Activated naive CD8-positive, alpha-beta T cell treated with anti-CD3 and anti-CD28 coated beads for 36 hours (primary cell): ENCODE measurements around the gene FBXL13. TPM values are rescaled to one million over a fixed set of nuclear protein-coding genes. Genes with fewer than 3 reads are reported as not detected.
"Not testable (repeated sequence)": the region's sequence is repeated elsewhere in the genome, so short reads cannot be mapped to it uniquely, and the experiment has no call there.

Source experiments
- DNase-seq: peaks from one replicate; pipeline ENCODE4 v3.0.0; 2021
- H3K27ac Mint-ChIP-seq: one replicate; pipeline ENCODE4 v1.8.0; 2022; ENCODE audit warnings: mild to moderate bottlenecking, moderate library complexity, mixed read lengths
- H3K27me3 Mint-ChIP-seq: one replicate; pipeline ENCODE4 v1.8.0; 2022; ENCODE audit warnings: mild to moderate bottlenecking, mixed read lengths
- H3K36me3 Mint-ChIP-seq: one replicate; pipeline ENCODE4 v1.8.0; 2021; ENCODE audit warnings: mild to moderate bottlenecking, mixed read lengths
- H3K4me1 Mint-ChIP-seq: one replicate; pipeline ENCODE4 v1.8.0; 2021; ENCODE audit warnings: mixed read lengths
- H3K4me3 Mint-ChIP-seq: one replicate; pipeline ENCODE4 v1.8.0; 2022; ENCODE audit warnings: mild to moderate bottlenecking, moderate library complexity, mixed read lengths
- H3K9me3 Mint-ChIP-seq: one replicate; pipeline ENCODE4 v1.8.0; 2022; ENCODE audit warnings: mixed read lengths
- total RNA-seq, 2 experiments: library from RNA; stranded (reverse); gene quantifications; one replicate each; pipeline ENCODE4 v1.2.3, GENCODE V29; 2021

The FBXL13 gene
- total RNA-seq, 2 experiments from 2014 or later, result 0.78 to 0.82 TPM

GRCh38 chr7:103097041-103097440 lies 22.4 kb upstream of the FBXL13 start:
- no peak for DNase-seq
- Mint-ChIP-seq H3K9me3 (no peaks in the 10 kb centered on the region), H3K4me3 (no peak overlapping the region), H3K36me3 (peaks cover 29% of the 10 kb centered on the region), H3K27ac (no peak overlapping the region), H3K27me3 (no peaks in the 10 kb centered on the region), H3K4me1 (no peaks in the 10 kb centered on the region)

- H3K9me3 Mint-ChIP-seq, H3K27me3 Mint-ChIP-seq, H3K4me1 Mint-ChIP-seq, H3K27ac Mint-ChIP-seq, DNase-seq, H3K4me3 Mint-ChIP-seq: not testable (repeated sequence)
- peaks cover 25% of the 10 kb centered on the region for H3K36me3 Mint-ChIP-seq
Measured at GRCh38 chr7:103095558-103095957, 21.0 kb upstream of the FBXL13 start.

- Mint-ChIP-seq H3K4me1 (no peaks in the 10 kb centered on the region), H3K36me3 (peaks cover 26% of the 10 kb centered on the region), H3K9me3 (no peaks in the 10 kb centered on the region), H3K27ac (no peak overlapping the region), H3K4me3 (no peak overlapping the region), H3K27me3 (no peaks in the 10 kb centered on the region)
- no peak for DNase-seq
Measured at GRCh38 chr7:103094102-103094501, 19.5 kb upstream of the FBXL13 start.

DNA sequence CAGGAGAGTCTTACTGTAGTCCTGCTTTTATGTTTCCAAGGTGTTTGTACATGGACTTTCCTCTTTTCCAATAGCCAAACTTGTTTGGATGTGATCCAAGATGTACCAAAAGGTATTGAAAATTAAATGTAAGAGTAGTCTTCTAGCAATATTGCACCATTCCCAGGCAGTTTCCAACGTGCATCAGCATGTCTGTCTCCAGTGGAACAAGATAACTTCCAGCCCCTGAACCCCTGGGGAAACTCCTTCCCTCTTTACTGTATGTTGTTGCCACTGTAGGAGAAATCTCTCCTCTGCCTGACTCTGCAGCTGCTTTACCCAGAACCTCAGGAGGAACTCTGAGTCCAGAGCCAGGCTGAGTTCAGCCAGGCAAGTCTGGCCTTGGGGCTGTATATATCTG lies 18.8 kb upstream of the FBXL13 start:
- Mint-ChIP-seq H3K27ac (no peak overlapping the region), H3K9me3 (no peaks in the 10 kb centered on the region), H3K4me3 (no peak overlapping the region), H3K27me3 (no peaks in the 10 kb centered on the region), H3K36me3 (peaks cover 29% of the 10 kb centered on the region), H3K4me1 (no peaks in the 10 kb centered on the region)
- DNase-seq, result no peak

- not testable (repeated sequence) for H3K4me1 Mint-ChIP-seq, H3K9me3 Mint-ChIP-seq, H3K27me3 Mint-ChIP-seq, H3K4me3 Mint-ChIP-seq, H3K27ac Mint-ChIP-seq, DNase-seq
- H3K36me3 Mint-ChIP-seq, result peaks cover 31% of the 10 kb centered on the region
Measured at GRCh38 chr7:103092321-103092720, 17.7 kb upstream of the FBXL13 start.

- Mint-ChIP-seq H3K27me3 (no peaks in the 10 kb centered on the region), H3K27ac (no peak overlapping the region), H3K9me3 (no peaks in the 10 kb centered on the region)
Measured at GRCh38 chr7:103083210-103083609, 8.6 kb upstream of the FBXL13 start.

GRCh38 chr7:103082497-103082896 lies 7.9 kb upstream of the FBXL13 start:
- H3K4me1 Mint-ChIP-seq, result peaks cover 20% of the 10 kb centered on the region
- H3K27me3 Mint-ChIP-seq, result no peaks in the 10 kb centered on the region
- no peak overlapping the region for H3K4me3 Mint-ChIP-seq
- no peaks in the 10 kb centered on the region for H3K9me3 Mint-ChIP-seq
- H3K27ac Mint-ChIP-seq, result no peak overlapping the region
- peaks cover 24% of the 10 kb centered on the region for H3K36me3 Mint-ChIP-seq
- no peak for DNase-seq

More at GRCh38 chr7:103083210-103083609, 8.6 kb upstream of the FBXL13 start:
- no peak overlapping the region for H3K4me3 Mint-ChIP-seq
- DNase-seq, result no peak
- peaks cover 13% of the 10 kb centered on the region for H3K4me1 Mint-ChIP-seq
- peaks cover 19% of the 10 kb centered on the region for H3K36me3 Mint-ChIP-seq

GRCh38 chr7:103080923-103081322 lies 6.3 kb upstream of the FBXL13 start:
- Mint-ChIP-seq H3K4me1 (peaks cover 34% of the 10 kb centered on the region), H3K9me3 (no peaks in the 10 kb centered on the region), H3K27me3 (no peaks in the 10 kb centered on the region), H3K4me3 (no peak overlapping the region), H3K36me3 (peaks cover 23% of the 10 kb centered on the region), H3K27ac (no peak overlapping the region)
- no peak for DNase-seq

- no peak overlapping the region for H3K4me3 Mint-ChIP-seq
- H3K9me3 Mint-ChIP-seq, result no peaks in the 10 kb centered on the region
- H3K4me1 Mint-ChIP-seq, result peaks cover 36% of the 10 kb centered on the region
- no peaks in the 10 kb centered on the region for H3K27me3 Mint-ChIP-seq
- no peak for DNase-seq
- H3K27ac Mint-ChIP-seq, result no peak overlapping the region
- peaks cover 23% of the 10 kb centered on the region for H3K36me3 Mint-ChIP-seq
Measured at GRCh38 chr7:103079836-103080235, 5.2 kb upstream of the FBXL13 start.

- H3K36me3 Mint-ChIP-seq, result peaks cover 17% of the 10 kb centered on the region
- not testable (repeated sequence) for H3K27me3 Mint-ChIP-seq, H3K9me3 Mint-ChIP-seq, DNase-seq, H3K4me3 Mint-ChIP-seq, H3K27ac Mint-ChIP-seq
- peaks cover 45% of the 10 kb centered on the region for H3K4me1 Mint-ChIP-seq
Measured at GRCh38 chr7:103078226-103078625, 3.6 kb upstream of the FBXL13 start.

DNA sequence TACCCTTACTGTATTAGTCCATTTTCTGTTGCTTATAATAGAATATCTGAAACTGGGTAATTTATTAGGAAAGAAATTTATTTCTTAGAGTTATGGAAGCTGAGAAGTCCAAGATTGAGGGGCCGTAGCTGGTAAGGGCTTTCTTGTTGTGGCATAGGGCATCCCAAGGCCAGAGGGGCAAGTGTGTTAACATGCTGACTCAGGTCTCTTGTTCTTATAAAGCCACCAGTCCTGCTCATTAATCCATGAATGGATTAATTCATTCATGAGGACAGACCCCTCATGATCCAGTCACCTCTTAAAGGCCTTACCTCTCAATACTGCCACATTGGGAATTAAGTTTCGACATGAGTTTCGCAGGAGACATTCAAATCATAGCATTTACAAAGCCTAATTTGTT lies 2.7 kb upstream of the FBXL13 start:
- Mint-ChIP-seq H3K27ac (no peak overlapping the region), H3K9me3 (no peaks in the 10 kb centered on the region), H3K27me3 (no peaks in the 10 kb centered on the region), H3K36me3 (peaks cover 17% of the 10 kb centered on the region), H3K4me3 (no peak overlapping the region), H3K4me1 (peaks cover 45% of the 10 kb centered on the region)
- DNase-seq, result no peak

DNA sequence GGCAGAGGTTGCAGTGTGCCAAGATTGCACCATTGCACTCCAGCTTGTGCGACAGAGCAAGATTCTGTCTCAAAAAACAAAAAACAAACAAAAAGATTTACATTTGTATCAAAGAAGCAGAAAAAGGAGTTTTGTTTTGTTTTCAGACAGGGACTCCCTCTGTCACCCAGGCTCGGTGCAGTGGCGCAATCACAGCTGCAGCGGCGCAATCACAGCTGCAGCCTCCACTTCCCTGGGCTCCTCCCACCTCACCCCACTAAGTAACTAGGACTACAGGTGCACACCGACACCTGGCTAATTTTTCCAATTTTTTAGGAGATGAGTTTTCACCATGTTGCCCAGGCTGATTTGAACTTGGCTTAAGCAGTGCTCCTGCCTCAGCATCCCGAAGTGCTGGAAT lies 2.2 kb upstream of the FBXL13 start:
- H3K27ac Mint-ChIP-seq, result no peak overlapping the region
- peaks cover 43% of the 10 kb centered on the region for H3K4me1 Mint-ChIP-seq
- peak overlapping the region; percentile 95 for H3K4me3 Mint-ChIP-seq
- no peaks in the 10 kb centered on the region for H3K9me3 Mint-ChIP-seq
- peaks cover 17% of the 10 kb centered on the region for H3K36me3 Mint-ChIP-seq
- H3K27me3 Mint-ChIP-seq, result no peaks in the 10 kb centered on the region
- DNase-seq, result no peak

DNA sequence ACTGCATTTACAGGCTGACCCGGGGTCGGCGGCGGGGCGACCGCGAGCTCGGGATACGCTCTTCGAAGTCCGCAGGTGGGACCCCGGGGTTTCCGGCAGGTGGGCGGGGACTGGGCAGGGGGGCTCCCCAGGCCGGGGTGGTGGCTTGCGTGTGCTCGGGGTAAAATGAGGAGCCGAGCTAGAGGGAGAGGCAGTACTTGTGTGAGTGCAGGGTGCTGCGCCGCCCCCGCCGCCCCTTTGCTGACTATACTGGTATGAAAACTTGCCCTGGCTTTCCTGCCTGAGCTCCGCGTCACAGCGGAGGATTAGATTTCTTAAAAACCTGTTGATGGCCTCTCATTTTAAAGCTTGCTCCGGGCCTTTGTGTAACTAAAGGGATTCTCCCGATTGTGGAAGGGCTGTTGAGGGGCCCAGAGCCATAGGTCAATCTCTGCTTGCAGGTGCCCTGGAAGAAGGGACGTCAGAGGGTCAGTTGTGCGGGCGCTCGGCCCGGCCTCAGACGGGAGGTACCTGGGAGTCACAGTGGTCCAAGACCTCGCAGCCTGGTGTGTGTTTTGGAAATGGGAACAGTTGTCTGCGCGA lies 832 bp upstream of the FBXL13 start:
- DNase-seq, result peak; percentile 85
- Mint-ChIP-seq H3K4me1 (peaks cover 40% of the 10 kb centered on the region), H3K9me3 (no peaks in the 10 kb centered on the region), H3K27me3 (no peaks in the 10 kb centered on the region), H3K36me3 (peaks cover 17% of the 10 kb centered on the region), H3K4me3 (peak overlapping the region; percentile 95), H3K27ac (peak overlapping the region; percentile 94)

GRCh38 chr7:103073989-103074518 lies 542 bp downstream of the FBXL13 start:
- no peaks in the 10 kb centered on the region for H3K27me3 Mint-ChIP-seq
- peak overlapping the region; percentile 91 for H3K4me3 Mint-ChIP-seq
- H3K27ac Mint-ChIP-seq, result peak overlapping the region; percentile 70
- no peak for DNase-seq
- H3K4me1 Mint-ChIP-seq, result peaks cover 37% of the 10 kb centered on the region
- H3K9me3 Mint-ChIP-seq, result no peaks in the 10 kb centered on the region
- H3K36me3 Mint-ChIP-seq, result peaks cover 14% of the 10 kb centered on the region

- H3K9me3 Mint-ChIP-seq, result no peaks in the 10 kb centered on the region
- H3K4me3 Mint-ChIP-seq, result no peak overlapping the region
- DNase-seq, result no peak
- no peaks in the 10 kb centered on the region for H3K27me3 Mint-ChIP-seq
- H3K4me1 Mint-ChIP-seq, result peaks cover 12% of the 10 kb centered on the region
- H3K36me3 Mint-ChIP-seq, result peaks cover 4% of the 10 kb centered on the region
- H3K27ac Mint-ChIP-seq, result no peak overlapping the region
Measured at GRCh38 chr7:103071000-103071399, 3.6 kb downstream of the FBXL13 start.
